Muscle of arm (tissue), 12 donors: ENCODE results near the gene PPP2R2C. TPM values are rescaled to one million over a fixed set of nuclear protein-coding genes. Genes with fewer than 3 reads are reported as not detected.

Source experiments
- DNase-seq: peaks from one replicate; pipeline ENCODE4 v3.0.0-alpha.2; 2013
- polyA plus RNA-seq, 12 donors: library from polyadenylated mRNA; unstranded; fragments of 120-200 nt; gene quantifications; one replicate each; pipeline ENCODE4 v1.2.1, GENCODE V29; 2013; ENCODE audit not compliant: insufficient read length in 12 of 12

The PPP2R2C gene
- polyA plus RNA-seq, 12 donors: 0.19 to 14.3 (median 0.27) TPM; not detected in 2

DNA sequence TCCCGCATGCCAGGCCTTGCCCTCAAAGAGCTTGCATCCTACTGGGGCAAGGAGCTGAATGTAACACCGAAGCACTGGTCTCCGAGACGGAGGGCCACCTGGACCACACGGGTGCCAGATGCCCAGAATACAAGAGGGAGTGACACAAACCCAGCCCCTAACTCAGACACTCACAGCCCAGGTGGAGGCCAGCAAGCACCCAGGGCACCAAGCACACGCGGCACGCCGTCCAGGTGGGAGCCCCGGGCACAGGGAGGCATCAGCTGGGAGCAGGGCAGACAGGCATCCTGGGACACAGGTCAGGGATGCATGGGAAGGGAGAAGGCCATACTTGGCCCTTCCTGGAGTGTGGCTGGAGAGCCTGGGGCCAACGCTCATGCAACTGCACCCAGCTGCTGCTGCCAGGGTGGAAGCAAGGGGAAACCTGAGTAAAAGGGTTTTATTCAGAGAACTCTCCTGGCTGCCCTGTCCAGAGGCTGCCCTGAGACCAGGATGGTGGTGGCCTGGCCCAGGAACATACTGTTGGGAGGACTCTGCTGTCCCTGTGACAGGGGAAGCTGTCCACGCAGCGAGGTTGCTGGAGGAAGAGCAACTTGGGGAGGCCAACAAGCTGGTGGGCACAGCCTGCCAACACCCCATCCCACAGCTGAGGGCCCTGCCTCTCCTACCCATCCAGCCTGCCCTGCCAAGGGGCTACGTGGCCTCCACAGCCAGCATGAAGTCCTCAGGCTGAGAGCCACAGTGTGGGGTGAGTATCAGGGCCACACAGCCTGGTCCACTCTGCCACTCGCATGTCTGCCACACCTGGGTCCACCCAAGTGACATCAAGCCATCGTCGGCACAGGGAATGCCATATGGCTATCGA is 22.2 kb upstream of the PPP2R2C start:
- no peak for DNase-seq

DNA sequence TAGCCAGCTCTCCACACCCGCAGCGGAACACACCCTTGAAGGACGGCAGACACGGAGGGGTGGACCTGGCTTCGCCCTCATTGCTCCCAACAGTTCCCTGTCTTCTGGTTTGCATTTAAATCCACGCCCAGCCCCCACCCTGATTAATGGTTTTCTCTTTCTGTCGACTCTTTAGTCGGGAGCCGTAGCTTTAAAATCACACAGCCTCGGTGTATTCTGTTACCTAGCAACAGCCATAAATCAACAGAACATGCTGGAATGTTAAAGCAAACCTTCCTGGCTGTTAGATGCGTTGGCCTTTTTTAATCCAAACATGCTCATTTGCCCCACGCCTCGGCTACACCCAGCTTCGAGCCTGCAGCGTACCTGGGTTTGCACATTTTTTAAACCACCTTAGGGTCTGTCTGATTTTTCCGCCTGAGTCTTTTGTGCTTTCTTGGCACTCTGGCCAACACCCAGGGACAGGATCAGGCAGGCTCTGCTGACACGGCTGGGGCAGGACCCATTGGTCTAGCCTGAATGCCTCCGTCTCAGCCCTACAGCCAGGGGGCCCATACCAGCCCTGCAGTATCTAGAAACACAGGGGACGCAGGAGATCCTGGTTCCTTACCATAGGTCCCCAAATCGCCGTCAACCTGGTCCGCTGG is 21.4 kb upstream of the PPP2R2C start:
- no peak for DNase-seq

DNA sequence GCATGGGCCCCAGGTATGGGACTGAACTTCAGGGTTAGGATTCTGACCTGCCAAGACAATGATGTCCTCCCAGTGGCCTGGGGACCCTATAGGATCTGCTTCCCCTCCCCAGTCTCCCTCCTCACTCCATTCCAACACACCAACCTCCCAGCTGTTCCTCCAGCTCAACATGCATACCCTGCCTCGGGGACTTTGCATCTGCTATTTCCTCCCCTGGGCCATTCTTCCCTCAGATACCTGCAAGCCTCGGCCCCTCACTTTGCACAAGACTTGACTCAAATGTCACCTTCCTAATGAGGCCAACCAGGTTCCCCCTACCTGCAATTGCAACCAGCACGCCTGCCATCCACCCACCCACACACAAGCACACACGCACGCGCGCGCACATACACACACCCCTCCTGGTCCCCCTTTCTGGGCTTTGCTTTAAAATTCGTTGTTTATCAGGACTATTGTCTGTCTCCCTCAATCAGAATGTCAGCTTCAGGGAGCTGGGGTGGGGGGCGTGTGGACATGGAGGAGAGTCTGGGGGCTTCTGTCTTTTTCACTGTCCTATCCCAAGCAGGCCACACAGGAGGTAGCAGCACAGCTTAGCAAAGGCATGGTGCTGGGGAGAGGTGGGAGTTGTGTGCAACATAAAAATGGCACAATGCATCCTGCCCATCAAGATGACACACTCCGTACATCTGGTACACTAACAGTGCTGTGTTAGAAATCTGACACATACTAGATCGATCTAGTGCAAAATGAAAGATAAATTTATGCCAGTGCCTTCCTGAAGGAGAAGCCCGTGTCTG is 20.6 kb upstream of the PPP2R2C start:
- no peak for DNase-seq

DNA sequence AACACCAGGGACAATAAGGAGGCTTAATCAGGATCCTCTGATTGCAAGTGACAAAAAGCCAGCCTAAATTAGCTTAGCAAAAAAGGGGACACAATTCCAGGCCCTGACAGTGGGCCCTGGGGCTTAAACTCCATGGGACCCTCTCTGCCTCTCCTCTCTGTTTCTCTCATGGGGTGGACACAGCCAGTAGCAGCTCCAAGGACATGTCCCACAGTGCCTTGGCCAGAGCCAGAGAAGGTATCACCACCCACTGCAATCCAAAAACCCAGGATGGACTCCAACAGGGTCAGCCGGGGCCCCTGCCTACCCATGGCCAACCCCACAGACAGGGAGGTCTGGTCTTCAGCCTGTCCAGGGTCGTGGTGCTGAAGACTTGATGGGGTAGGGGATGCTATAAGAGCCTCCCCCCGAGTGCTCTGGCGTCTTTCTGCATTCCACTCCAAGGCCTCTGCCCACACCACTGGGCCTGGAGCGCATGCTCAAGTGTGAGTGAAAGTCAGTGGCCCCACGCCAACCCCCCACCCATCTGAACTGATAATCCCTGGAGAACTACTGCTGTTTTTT is 19.7 kb upstream of the PPP2R2C start:
- DNase-seq: no peak

DNA sequence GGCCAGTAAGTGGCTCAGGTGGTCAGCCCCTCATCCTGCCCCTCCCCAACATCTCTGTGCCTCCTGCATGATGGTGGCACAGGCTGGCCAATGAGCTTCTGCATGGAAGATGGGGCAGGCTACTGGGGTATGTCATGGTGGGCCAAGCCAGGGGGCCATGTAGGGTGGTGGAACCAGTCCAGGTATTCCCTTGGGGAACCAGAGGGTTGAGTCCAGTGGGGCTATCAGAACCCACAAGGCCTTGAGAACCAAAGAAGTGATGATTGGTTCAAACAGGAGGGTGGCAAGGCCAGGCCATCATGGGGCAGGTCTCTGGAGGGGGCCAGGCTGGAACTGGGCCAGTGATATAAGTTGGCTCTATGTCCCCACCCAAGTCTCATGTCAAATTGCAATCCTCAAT is 18.8 kb upstream of the PPP2R2C start:
- no peak for DNase-seq

DNA sequence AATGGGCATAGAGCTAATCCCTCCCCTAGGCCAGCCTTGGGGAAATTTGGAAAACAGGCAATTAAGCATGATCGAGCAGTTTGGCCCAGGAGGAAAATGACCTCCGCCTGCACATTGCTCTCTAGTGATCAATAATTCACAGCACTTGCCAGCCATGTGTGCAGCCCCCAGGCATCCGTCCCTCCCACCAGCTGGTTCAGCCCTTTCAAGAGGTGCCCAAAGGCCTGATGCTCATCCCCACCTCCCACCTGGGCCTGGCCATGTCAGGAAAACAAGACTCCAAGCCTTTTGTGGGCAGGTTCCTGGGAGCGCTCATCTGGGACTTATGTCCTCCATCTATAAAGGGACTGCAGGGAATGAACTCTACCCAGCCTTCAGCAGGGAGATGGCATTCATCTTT is 17.5 kb upstream of the PPP2R2C start:
- no peak for DNase-seq

DNA sequence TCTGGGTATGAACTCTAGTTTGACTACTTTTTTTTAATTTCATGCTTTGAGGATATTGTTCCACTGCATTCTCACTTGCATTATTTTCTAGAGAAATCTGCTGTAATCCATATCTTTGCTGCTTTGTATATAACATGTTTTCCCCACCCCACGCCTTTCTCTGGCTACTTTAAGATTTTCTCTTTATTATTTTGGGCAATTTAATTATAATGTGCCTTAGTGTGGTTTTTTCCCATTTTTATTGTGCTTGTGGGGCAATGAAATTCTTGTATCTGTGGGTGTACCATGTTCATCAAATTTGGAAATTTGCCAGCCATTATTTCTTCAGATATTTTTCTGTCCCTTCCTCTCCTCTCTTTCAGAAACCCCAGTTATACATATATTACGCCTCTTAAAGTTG is 15.1 kb upstream of the PPP2R2C start:
- DNase-seq: no peak

DNA sequence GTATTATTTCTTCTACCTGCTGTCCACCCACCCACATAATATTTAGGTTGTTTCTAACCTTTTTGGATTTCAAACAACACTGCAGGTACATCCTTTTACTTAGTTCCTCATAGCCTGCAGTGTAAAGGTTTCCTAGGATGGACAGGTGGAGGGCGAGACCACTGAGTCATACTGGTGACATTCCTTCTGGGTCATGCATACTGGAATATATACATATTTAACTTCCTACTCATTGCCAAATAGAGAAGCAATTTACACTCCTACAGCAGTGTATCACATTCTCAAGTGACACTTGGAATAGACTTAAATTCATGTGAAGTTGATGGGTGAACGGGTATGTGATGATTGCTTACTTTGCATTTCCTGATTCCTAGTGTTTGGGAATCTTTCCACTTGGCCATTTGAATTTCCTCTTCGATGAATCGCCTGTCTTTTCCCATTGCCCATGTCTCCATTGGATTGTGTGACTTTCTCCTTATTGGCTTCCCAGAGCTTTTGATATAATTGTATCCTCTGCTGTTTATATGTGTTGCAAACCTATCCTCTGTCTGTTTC is 8.2 kb upstream of the PPP2R2C start:
- no peak for DNase-seq

DNA sequence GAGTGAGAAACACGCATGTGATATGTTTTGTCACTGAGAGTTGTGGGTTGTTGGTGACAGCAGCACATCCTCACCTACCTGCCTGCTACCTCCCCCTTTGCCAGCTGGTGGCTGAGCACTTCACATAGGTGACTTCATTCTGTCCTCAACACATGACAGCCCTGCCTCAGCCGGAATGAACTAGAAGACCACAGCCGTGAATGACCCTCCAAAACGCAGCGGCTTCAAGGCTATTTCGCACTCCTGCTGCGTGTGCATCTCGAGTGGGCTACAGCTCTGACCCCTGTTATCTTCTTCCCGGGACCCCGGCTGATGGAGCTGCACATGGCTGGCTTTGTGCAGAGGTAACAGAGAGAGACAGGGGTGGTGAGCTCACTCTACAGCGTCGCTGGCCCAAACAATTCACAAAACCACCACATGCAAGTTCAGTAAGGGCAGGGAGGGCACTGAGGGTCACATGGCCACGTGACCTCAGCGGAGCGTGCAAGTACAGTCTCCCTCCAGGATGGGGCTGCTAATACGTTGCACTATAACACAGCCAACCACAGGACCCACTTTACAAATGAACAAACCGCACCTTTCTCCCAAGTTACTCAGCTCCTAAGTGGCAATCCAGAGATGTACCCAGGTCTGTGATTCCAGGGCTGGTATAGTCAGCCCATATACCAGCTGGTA is 6.3 kb upstream of the PPP2R2C start:
- no peak for DNase-seq

DNA sequence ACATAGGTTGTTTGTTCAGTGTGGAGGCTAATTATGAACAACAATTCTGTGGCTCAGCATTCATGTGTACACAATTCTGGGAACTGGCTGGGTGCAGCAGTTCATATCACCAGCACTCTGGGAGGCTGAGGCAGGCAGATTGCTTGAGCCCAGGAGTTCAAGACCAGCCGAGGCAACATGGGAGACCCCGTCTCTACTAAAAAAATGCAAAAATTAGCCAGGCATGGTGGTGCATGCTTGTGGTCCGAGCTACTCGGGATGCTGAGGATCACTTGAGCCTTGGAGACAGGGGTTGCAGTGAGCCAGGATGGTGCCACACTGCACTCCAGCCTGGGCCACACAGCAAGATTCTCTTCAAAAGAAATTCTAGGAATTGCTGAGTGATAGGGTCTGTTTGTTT is 4.5 kb upstream of the PPP2R2C start:
- no peak for DNase-seq

DNA sequence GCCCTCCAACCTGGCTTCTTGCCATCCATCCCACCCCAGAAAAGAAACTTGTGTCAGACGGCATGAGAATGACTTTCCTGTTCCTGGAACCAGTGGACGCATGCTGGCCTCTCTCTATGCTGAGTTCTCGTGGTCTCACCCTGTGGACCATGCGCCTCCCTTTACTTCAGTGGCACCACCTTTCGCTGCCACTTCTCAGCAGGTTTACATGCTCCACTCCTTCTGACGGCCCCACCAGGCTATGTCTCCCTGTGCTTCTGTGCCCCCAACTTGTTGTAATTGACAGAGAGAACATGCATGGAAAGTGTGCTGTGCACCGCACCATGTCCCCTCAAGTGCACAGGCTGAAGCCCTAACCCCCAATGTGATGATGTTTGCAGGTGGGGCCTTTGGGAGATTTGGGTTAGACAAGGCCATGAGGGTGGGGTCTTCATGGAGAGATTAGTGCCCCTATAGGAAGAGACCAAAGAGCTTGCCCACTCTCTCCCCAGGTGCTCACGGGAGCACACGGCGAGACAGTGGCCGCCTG is 3.1 kb upstream of the PPP2R2C start:
- DNase-seq: no peak

DNA sequence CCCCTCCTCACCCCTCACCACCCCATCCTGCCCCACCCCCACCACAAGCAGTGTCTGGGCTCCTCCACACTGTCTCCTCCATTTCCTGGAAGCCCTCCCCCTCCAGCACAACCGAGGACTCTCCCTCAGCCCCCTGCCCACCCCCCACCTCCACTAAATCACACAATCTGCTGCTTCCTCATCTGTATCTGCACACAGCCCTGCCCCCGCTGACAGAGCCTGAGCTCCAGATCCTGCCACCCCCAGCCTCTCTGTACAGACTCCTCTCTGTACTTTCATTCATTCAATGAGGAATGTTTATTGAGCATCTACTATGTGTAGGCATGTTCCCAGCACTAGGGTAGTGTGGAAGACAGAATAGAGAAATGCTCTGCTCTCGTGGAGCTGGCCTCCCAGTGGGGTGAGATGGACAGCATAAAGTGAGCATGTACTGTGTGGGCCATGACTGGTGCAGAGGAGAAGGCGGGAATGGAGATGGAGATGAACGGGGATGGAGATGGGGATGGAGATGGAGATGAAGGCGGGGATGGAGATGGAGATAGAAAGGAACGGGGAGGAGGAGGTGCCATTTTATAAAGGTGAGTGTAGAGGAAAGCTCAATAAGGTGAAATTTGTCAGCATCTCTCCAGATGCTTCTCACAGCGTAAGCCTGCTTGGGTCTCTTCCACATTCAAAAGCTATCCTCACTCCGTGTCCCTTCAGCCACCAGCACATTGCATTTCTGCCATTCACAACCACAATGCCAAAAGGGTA is 2.5 kb upstream of the PPP2R2C start:
- no peak for DNase-seq

DNA sequence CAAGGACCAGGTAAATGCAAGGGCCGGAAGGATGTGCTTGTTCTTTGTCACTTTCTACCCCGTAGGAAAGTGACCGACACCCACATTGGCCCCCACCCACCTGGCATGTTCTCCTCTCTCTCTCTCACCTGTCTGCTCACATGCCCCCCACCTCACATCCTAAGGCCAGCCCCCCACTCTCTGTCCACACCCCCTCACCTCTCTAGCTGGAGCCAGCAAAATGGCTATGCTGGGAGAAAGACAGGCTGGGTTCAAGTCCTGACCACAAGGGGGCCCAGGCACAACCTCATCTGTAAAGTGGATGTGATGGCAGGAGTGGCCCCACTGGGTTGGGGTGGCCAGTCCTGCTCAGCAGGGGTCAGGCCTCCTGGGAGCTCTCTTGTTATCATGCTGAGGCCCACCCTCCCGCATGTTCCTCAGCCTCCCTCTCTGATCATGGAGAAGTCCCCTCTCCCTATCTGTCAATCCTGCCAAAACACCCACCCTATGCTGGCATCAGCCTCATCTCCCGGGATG is 1.7 kb upstream of the PPP2R2C start:
- no peak for DNase-seq

DNA sequence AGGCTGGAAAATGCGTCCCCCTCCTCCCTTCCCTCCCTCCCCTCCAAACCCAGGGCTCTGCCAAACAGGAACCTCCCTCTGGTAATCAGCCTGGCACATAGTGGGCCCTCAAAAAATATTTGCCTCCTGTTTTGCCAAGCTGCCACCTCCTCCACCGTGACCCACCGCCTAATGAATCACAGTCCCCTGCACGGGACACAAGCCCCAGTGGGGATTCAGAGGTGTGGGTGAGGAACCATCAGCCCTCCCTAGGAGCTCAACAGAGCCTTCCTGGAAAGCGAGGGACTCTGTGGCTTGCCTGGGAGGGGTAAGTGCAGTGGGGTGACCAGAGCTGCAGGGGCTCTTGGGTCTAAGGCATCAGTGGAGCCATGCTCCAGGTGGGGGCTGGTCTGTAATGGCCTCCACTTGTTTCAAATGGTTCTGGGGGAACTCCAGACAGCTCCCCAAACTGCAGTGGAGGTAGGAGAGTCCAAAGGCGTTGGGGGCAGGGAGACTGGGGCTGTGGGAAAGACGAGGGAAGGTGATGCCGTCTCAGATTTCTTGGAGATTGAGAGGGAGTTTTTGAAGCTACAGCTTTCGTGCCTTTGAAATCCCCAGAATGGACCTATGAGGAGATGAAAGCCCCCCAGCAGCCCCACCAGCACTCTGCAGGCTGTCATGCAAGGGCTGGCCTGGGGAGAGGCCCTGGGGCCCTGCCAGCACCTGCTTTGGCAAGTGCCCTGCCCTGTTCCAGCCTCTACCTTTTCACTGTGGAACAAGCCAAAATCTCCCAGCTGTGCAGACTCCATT is 1.0 kb upstream of the PPP2R2C start:
- DNase-seq: no peak

DNA sequence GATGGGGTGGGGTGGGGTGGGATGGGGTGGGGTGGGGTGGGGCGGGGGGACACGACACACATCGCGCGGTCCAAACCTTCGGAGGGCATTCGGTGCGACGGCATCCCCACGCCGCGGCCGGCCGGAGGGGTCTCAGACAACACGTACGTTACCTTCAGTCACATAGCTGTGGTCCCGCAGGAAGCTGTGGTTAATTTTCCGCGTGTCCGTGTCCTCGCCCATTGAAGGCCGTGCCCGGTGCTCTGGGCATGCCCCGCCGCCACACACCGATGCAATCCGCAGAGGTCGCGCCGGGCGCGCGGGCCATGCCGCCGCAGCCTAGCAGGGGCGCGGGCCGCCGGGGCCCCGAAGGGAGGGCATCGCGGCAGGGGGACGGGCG is 417 bp downstream of the PPP2R2C start:
- no peak for DNase-seq

DNA sequence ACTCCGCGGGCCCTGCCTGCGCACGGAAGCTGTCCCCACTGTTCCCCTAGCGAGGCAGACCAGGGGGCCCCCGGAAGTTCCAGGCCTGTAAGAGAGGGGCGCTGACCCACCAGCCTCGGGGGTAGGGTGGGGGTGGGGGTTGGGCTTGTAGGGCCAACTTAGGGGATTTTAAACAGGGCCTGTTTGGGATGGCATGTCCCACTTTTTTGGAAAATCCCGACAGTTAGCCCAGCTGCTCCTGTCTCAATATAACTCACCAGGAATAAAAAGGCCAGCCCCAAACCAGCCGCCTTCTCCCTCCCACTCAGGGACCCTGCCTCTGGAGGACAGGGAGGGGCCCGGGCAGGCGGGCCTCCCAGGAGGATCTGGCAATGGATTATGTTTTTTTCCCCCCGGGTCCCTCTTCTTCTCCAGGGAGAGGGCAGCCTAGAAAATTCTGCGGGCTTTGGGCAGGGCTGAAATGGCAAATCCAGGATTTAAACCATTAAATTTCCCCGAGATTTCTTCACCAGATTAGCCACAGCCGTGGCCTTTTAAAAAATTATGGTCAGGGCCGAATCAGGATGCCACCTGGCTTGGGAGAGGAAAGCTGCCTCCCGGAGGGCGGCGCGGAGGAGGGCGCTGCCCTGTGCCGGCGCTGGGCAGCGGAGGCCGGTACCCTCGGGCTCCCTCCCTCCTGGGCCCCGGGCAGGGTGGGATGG is 957 bp downstream of the PPP2R2C start:
- DNase-seq: no peak

DNA sequence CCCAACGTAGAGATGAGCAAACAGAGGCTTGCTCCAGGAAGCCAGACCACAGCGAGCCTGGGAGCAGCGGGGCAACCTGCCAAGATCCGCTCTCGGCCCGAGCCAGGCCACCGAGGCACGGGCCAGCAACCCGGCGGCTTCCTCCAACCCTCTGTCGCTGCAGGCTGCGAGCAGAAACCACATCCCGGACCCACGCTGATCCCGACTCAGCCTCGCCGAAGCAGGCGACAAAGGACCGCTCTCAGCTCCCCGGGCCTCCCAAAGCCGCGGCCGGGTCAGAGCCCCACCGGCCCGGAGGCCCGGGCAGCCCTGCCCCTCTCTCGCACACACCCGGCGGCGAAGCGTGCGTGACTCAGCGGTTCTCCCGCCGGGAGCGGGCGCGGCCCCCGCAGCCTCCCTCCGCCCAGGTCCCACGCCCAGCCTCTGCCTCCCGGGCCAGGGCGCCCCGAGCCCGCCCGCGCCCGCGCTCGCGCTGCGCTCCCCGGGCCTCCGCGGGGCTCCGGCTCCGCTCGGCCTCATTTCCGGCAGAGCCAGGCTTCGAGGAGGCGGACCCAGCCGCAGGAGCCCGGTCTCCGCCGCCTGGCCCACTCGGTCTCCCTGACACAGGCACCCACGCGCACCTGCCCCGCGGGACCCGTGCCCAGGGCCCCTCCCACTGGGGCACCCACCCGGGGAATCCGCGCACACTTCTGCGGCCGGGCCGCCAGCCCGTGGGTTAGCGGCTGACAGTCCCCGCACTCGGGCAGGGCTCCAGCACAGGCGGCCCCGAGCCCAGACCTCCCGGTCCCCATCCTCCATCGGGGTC is 1.7 kb downstream of the PPP2R2C start:
- DNase-seq: peak; percentile 19
